H1 (cell line): ENCODE data around the gene FAAH. TPM values are rescaled to one million over a fixed set of nuclear protein-coding genes. Genes with fewer than 3 reads are reported as not detected.

Source experiments
- CTCF ChIA-PET: fragments of 300-600 bp; sonication (Branson Sonifier 250); formaldehyde crosslinking; loops from one replicate; lab custom pipeline; 2021; ENCODE audit not compliant: partially characterized antibody; lab: Charles Lee
- POLR2A ChIA-PET: fragments of 300-600 bp; sonication (Branson Sonifier 250); formaldehyde crosslinking; loops from one replicate; lab custom pipeline; 2021; ENCODE audit warnings: inconsistent platforms; ENCODE audit not compliant: partially characterized antibody; lab: Charles Lee
- DNase-seq, 2 experiments: peaks; one replicate each; pipeline versions ENCODE4 v3.0.0 to v3.0.0-alpha.2; 2010 to 2022; ENCODE audit warnings: low spot score in 2 of 2, low read depth in 1 of 2, mixed read lengths in 1 of 2
- FAIRE-seq: peaks from 2 replicates; lab custom pipeline; 2011; peaks lifted over from hg19 to GRCh38; lab: Jason Lieb, UNC
- H2AFZ ChIP-seq: 2 replicates; pipeline ENCODE4 v1.8.1; 2012; ENCODE audit warnings: low read length, inconsistent platforms
- H2AK5ac ChIP-seq: 2 replicates; pipeline ENCODE4 v1.6.1; 2013; ENCODE audit warnings: low read depth, low read length
- H2BK120ac ChIP-seq: replicated peaks from 2 replicates; pipeline ENCODE3; 2013; ENCODE audit warnings: low read depth, low read length, inconsistent platforms
- H2BK12ac ChIP-seq: 2 replicates; pipeline ENCODE4 v1.6.1; 2013; ENCODE audit warnings: low read depth, low read length
- H2BK15ac ChIP-seq: 2 replicates; pipeline ENCODE4 v1.6.1; 2013; ENCODE audit warnings: low read length
- H2BK20ac ChIP-seq: 2 replicates; pipeline ENCODE4 v1.6.1; 2013; ENCODE audit warnings: low read length
- H2BK5ac ChIP-seq: 2 replicates; pipeline ENCODE4 v1.6.1; 2013; ENCODE audit warnings: low read depth, low read length
- H3K14ac ChIP-seq: 2 replicates; pipeline ENCODE4 v1.6.1; 2013; ENCODE audit warnings: inconsistent platforms; ENCODE audit not compliant: insufficient read length
- H3K18ac ChIP-seq: 2 replicates; pipeline ENCODE4 v1.6.1; 2013; ENCODE audit warnings: low read length; ENCODE audit errors: extremely low read depth
- H3K23ac ChIP-seq: 2 replicates; pipeline ENCODE4 v1.6.1; 2013; ENCODE audit warnings: inconsistent platforms; ENCODE audit not compliant: insufficient read length
- H3K23me2 ChIP-seq: 2 replicates; pipeline ENCODE4 v1.6.1; 2013; ENCODE audit warnings: low read depth, low read length
- H3K27ac ChIP-seq: 2 replicates; pipeline ENCODE4 v1.6.1; 2011; ENCODE audit warnings: low read depth, low read length, inconsistent platforms
- H3K27me3 ChIP-seq, 4 experiments: replicated peaks in 1 of 4; 1 replicate in 1 of 4; 2 replicates in 3 of 4; pipeline versions ENCODE4 v1.6.1 to v1.8.1; 2011 to 2013; ENCODE audit warnings: low read length in 3 of 4, mild to moderate bottlenecking in 3 of 4, inconsistent platforms in 2 of 4, mixed read lengths in 2 of 4, moderate library complexity in 1 of 4; ENCODE audit not compliant: control insufficient read depth in 3 of 4, insufficient read depth in 3 of 4; ENCODE audit errors: extremely low read depth in 1 of 4
- H3K36me3 ChIP-seq, 4 experiments: 2 replicates each; pipeline versions ENCODE4 v1.6.1 to v1.8.1; 2011 to 2013; ENCODE audit warnings: mild to moderate bottlenecking in 4 of 4, low read length in 3 of 4, moderate library complexity in 2 of 4, control low read depth in 1 of 4, inconsistent platforms in 1 of 4; ENCODE audit not compliant: insufficient read depth in 4 of 4, control insufficient read depth in 2 of 4
- H3K4ac ChIP-seq: replicated peaks from 2 replicates; pipeline ENCODE3; 2013; ENCODE audit warnings: low read length, low read depth, mixed read lengths, inconsistent platforms; ENCODE audit not compliant: insufficient read length
- H3K4me1 ChIP-seq, 4 experiments: replicated peaks in 1 of 4; 1 replicate in 1 of 4; 2 replicates in 3 of 4; pipeline versions ENCODE4 v1.6.1 to v1.8.1; 2011 to 2013; ENCODE audit warnings: low read length in 3 of 4, inconsistent platforms in 2 of 4, mixed read lengths in 1 of 4; ENCODE audit not compliant: insufficient read depth in 4 of 4, control insufficient read depth in 3 of 4
- H3K4me2 ChIP-seq, 2 experiments: 2 replicates each; pipeline versions ENCODE4 v1.6.1 to v1.8.1; 2011 to 2013; ENCODE audit warnings: low read depth in 2 of 2, low read length in 2 of 2, control low read depth in 1 of 2, inconsistent platforms in 1 of 2, mild to moderate bottlenecking in 1 of 2; ENCODE audit not compliant: insufficient read depth in 1 of 2
- H3K4me3 ChIP-seq, 4 experiments: fragments of 200-600, 300-600 bp in 1 of 4; sonication (generic), shearing (Covaris generic), sonication (Bioruptor Twin) in 1 of 4; 2 replicates each; pipeline versions ENCODE4 v1.5.1 to v1.8.1; 2011 to 2016; ENCODE audit warnings: low read length in 4 of 4, low read depth in 3 of 4, control low read depth in 2 of 4, inconsistent platforms in 2 of 4, mild to moderate bottlenecking in 2 of 4, mixed read lengths in 1 of 4, moderate library complexity in 1 of 4; ENCODE audit not compliant: insufficient read depth in 2 of 4; ENCODE audit errors: extremely low read depth in 1 of 4
- H3K56ac ChIP-seq: replicated peaks from 2 replicates; pipeline ENCODE3; 2013; ENCODE audit warnings: low read depth, mild to moderate bottlenecking, mixed read lengths, low read length, inconsistent platforms; ENCODE audit not compliant: insufficient read length
- H3K79me1 ChIP-seq: 2 replicates; pipeline ENCODE4 v1.6.1; 2013; ENCODE audit warnings: low read depth, low read length, control low read depth
- H3K79me2 ChIP-seq, 2 experiments: 2 replicates each; pipeline versions ENCODE4 v1.6.1 to v1.8.1; 2012 to 2013; ENCODE audit warnings: low read length in 2 of 2, mild to moderate bottlenecking in 2 of 2, inconsistent platforms in 1 of 2; ENCODE audit not compliant: insufficient read depth in 2 of 2, control insufficient read depth in 1 of 2
- H3K9ac ChIP-seq, 4 experiments: replicated peaks in 1 of 4; 1 replicate in 1 of 4; 2 replicates in 3 of 4; pipeline versions ENCODE4 v1.6.1 to v1.8.1; 2011 to 2013; ENCODE audit warnings: low read depth in 3 of 4, low read length in 3 of 4, control low read depth in 2 of 4, mild to moderate bottlenecking in 2 of 4, moderate library complexity in 2 of 4, inconsistent platforms in 1 of 4; ENCODE audit errors: extremely low read depth in 1 of 4
- H3K9me3 ChIP-seq, 2 experiments: 2 replicates each; pipeline versions ENCODE4 v1.6.1 to v1.8.1; 2012 to 2013; ENCODE audit warnings: mild to moderate bottlenecking in 2 of 2, moderate library complexity in 2 of 2, control low read depth in 1 of 2, inconsistent platforms in 1 of 2, low read depth in 1 of 2, low read length in 1 of 2, mixed read lengths in 1 of 2; ENCODE audit not compliant: insufficient read depth in 2 of 2
- H4K20me1 ChIP-seq, 2 experiments: replicated peaks in 1 of 2; 2 replicates each; pipeline versions ENCODE3 to v1.8.1; 2011 to 2013; ENCODE audit warnings: inconsistent platforms in 2 of 2, low read length in 2 of 2, mild to moderate bottlenecking in 1 of 2; ENCODE audit not compliant: insufficient read depth in 2 of 2, control insufficient read depth in 1 of 2
- H4K5ac ChIP-seq: 2 replicates; pipeline ENCODE4 v1.6.1; 2013; ENCODE audit warnings: low read length, low read depth, mixed read lengths, inconsistent platforms; ENCODE audit not compliant: insufficient read length
- H4K8ac ChIP-seq: 2 replicates; pipeline ENCODE4 v1.8.0; 2013; ENCODE audit warnings: mild to moderate bottlenecking, moderate library complexity, low read length, inconsistent platforms; ENCODE audit not compliant: insufficient read depth; ENCODE audit errors: extremely low read depth
- H4K91ac ChIP-seq: replicated peaks from 2 replicates; pipeline ENCODE3; 2013; ENCODE audit warnings: low read length, mixed read lengths, inconsistent platforms; ENCODE audit not compliant: insufficient read length
- POU5F1 ChIP-seq: IDR thresholded peaks from 2 replicates; pipeline ENCODE4 v1.6.1; 2011; ENCODE audit warnings: low read depth, mild to moderate bottlenecking, low read length, moderate library complexity
- polyA plus RNA-seq, 7 experiments: library from polyadenylated mRNA; depleted of rRNA in 3 of 7; stranded (reverse) in 5 of 7; unstranded in 2 of 7; fragments of >200 nt in 5 of 7; fragments of 200-250 nt in 2 of 7; gene quantifications; 1 replicate in 5 of 7; 2 replicates in 1 of 7; 4 replicates in 1 of 7; pipeline versions ENCODE4 v1.2.1 to v1.2.3, GENCODE V29; 2011 to 2013; ENCODE audit warnings: missing spikeins in 2 of 7, mixed read lengths in 2 of 7
- total RNA-seq: library from RNA; stranded (reverse); fragmentation: NEBNext Ultra II Directional; extraction: Animal tissue kit (Norgen Biotek cat#: 25700); gene quantifications from 2 replicates; pipeline ENCODE4 v1.2.1, GENCODE V29; 2021

FAAH gene
- total and polyA plus RNA-seq, 2 of the 8 experiments (the other 6 are each of a cell fraction or from before 2014, with no cell fraction given): 41.2 to 47.3 TPM

GRCh38 chr1:46345281-46345680 lies 48.8 kb upstream of the FAAH start:
- H2AK5ac ChIP-seq: no peak overlapping the region
- H2AFZ ChIP-seq: no peak overlapping the region
- H3K4ac ChIP-seq: no peak overlapping the region
- POLR2A ChIA-PET: interaction anchor here (1.2 to 2.0 kb wide), 3 partner anchors 16 to 43 kb away, joined by 4 to 8 read pairs (median 4); partner anchors contain the start of genes LRRC41 and UQCRH
- H3K23ac ChIP-seq: no peak overlapping the region
- H2BK120ac ChIP-seq: no peak overlapping the region
- no peak overlapping the region for H3K9ac ChIP-seq
- H4K8ac ChIP-seq: no peak overlapping the region
- H4K20me1 ChIP-seq: peaks cover 0 to 5% of the 10 kb centered on the region in 2 experiments
- no peak overlapping the region for H2BK12ac ChIP-seq
- H3K4me2 ChIP-seq: no peak overlapping the region
- H3K27ac ChIP-seq: no peak overlapping the region
- TF ChIP-seq POU5F1: no peak
- TF ChIP-seq, all 59 proteins: peak for 0
- Histone ChIP-seq H3K23me2 (peaks cover 7% of the 10 kb centered on the region), H3K79me1 (peaks cover 3% of the 10 kb centered on the region; the same call in 1 of the 2 replicates), H3K27me3 (no peaks in the 10 kb centered on the region), H2BK15ac (no peak overlapping the region), H4K91ac (no peak overlapping the region), H3K9me3 (no peaks in the 10 kb centered on the region), H2BK20ac (no peak overlapping the region), H3K79me2 (no peaks in the 10 kb centered on the region; a peak in 1 of 4 replicates), H3K4me1 (peaks cover 0 to 7% (median 4%) of the 10 kb centered on the region in 4 experiments; a peak in 4 of 7 replicates), H3K18ac (no peak overlapping the region), H2BK5ac (no peak overlapping the region), H3K56ac (no peak overlapping the region), H4K5ac (no peak overlapping the region), H3K4me3 (no peak overlapping the region), H3K14ac (no peak overlapping the region), H3K36me3 (peaks cover 7 to 39% (median 20%) of the 10 kb centered on the region in 4 experiments)
- CTCF ChIA-PET: interaction anchor here (1.4 to 5.9 kb wide), 3 partner anchors 11 to 164 kb away, joined by 3 to 54 read pairs (median 8); no protein-coding TSS in a partner anchor
- DNase-seq (no peak), FAIRE-seq (no peak)
